Adrenal gland (tissue), 12 donors: Measurements from ENCODE around the gene TMEM140. TPM values are rescaled to one million over a fixed set of nuclear protein-coding genes. Genes with fewer than 3 reads are reported as not detected.
A peak's percentile ranks its signal among the peaks of the same experiment; 100 is the strongest.

Experiments used
- DNase-seq, 7 donors: peaks; one replicate each; pipeline ENCODE4 v3.0.0-alpha.2; 2019 to 2020
- H3K27ac ChIP-seq, 5 donors: fragments of 200-600 bp; sonication (generic) in 4 of 5; 1 replicate in 3 of 5; 2 replicates in 2 of 5; pipeline versions ENCODE4 v1.5.1 to v1.8.0; 2016 to 2020; ENCODE audit warnings: mild to moderate bottlenecking in 1 of 5
- H3K27me3 ChIP-seq: fragments of 200-600 bp; 2 replicates; pipeline ENCODE4 v1.8.0; 2021
- H3K36me3 ChIP-seq, 2 donors: fragments of 200-600 bp; replicated peaks in 1 of 2; 1 replicate in 1 of 2; 2 replicates in 1 of 2; pipeline versions ENCODE4 v1.5.1 to v1.8.0; 2018 to 2022
- H3K4me1 ChIP-seq, 2 donors: fragments of 200-600 bp; replicated peaks in 1 of 2; 1 replicate in 1 of 2; 2 replicates in 1 of 2; pipeline versions ENCODE4 v1.5.1 to v1.8.0; 2018 to 2021
- H3K4me3 ChIP-seq, 4 donors: fragments of 200-600 bp; sonication (generic) in 3 of 4; one replicate each; pipeline ENCODE4 v1.5.1; 2016 to 2018
- H3K9me3 ChIP-seq, 3 donors: fragments of 200-600 bp; sonication (generic) in 1 of 3; replicated peaks in 1 of 3; 1 replicate in 2 of 3; 2 replicates in 1 of 3; pipeline versions ENCODE4 v1.5.1 to v1.8.0; 2016 to 2021
- CTCF ChIP-seq, 6 experiments: fragments of 450-650 bp in 4 of 6; fragments of 200-600 bp in 2 of 6; sonication (generic) in 1 of 6; IDR thresholded peaks; 1 replicate in 5 of 6; 2 replicates in 1 of 6; pipeline versions ENCODE4 v1.5.1 to v1.8.0; 2016 to 2021; ENCODE audit warnings: antibody characterized with exemption in 6 of 6, mild to moderate bottlenecking in 2 of 6, moderate library complexity in 1 of 6
- POLR2A ChIP-seq, 2 donors: fragments of 450-650 bp; IDR thresholded peaks; one replicate each; pipeline ENCODE4 v1.6.1; 2017; ENCODE audit warnings: antibody characterized with exemption in 2 of 2, mild to moderate bottlenecking in 2 of 2, moderate library complexity in 1 of 2
- WGBS, 4 donors: extraction: QIAGEN DNeasy Blood & Tissue Kit in 2 of 4; methylation state at CpG; one replicate each; pipeline versions ENCODE4 v1.1.5 to v1.1.7; 2013 to 2017; 5-methylcytosine and 5-hydroxymethylcytosine counted together
- intact Hi-C, 2 donors: fragments of 100-400 bp; cut with DNase I; formaldehyde crosslinking; loops; one replicate each; pipeline versions ENCODE4 v1.14.1 to v1.15.0; 2022 to 2023
- polyA plus RNA-seq, 3 donors: library from polyadenylated mRNA; stranded (reverse); fragments of 200-250 nt in 2 of 3; fragments of 350-450 nt in 1 of 3; fragmentation: Illumina TruSeq in 1 of 3; extraction: RNeasy Lipid Tissue Mini Kit (QIAGEN cat#74804) in 1 of 3; gene quantifications; one replicate each; pipeline ENCODE4 v1.2.3, GENCODE V29; 2013 to 2014
- total RNA-seq, 9 donors: library from RNA; depleted of rRNA in 4 of 9; stranded (reverse); fragments of >200 nt in 4 of 9; fragments of 120-200 nt in 1 of 9; fragmentation: NEBNext Ultra II Directional in 1 of 9; extraction: Animal tissue kit (Norgen Biotek cat#: 25700) in 1 of 9; gene quantifications; one replicate each; pipeline versions ENCODE4 v1.1.0 to v1.2.4, GENCODE V29; 2013 to 2023
- donor health status: healthy with polysubstance abuse.
- donor health status: Bipolar disorder and iron deficiency.
- donor health status: DM: yes; HTN: yes; CAD: no.
- donor health status: DM: no; HTN: no; CAD: no.
- donor health status: DM: no; HTN: no; CAD: no.
- donor health status: DM: yes; HTN: yes; CAD: no.

TMEM140 gene
- total and polyA plus RNA-seq, 12 donors, result 9.4 to 62.9 (median 25.1) TPM

DNA sequence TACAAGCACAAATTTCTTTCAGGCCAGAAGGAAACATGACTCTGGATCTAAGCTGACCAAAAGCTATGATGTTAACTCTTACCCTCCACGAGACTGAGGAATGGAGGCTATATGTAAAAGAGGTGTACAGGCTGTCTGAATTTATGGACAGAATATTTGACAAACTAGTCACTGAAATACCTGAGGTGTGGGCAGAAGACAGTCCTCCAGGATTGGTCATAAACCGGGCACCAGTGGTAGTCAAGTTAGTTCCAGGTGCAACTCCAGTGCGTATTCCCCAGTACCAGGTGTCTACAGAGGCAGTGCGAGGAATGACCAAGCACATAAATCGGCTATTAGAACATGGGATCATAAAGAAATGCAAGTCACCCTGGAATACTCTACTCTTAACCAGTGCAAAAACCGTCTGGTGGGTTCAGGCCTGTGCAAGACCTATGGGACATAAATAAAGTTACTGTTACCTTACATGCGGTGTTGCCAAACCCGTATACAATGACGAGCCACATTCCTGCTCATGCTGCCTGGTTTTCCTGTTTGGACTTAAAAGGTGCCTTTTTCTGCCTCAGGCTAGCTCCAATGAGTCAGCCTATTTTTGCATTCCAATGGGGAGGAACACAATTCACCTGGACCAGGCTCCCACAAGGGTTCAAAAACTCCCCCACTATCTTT lies 29.3 kb downstream of the TMEM140 start:
- no peaks in the 10 kb centered on the region for H3K4me1 ChIP-seq
- H3K36me3 ChIP-seq, result no peaks in the 10 kb centered on the region
- peak in 1 of 7 donors; percentile 23 for DNase-seq
- TF ChIP-seq CTCF (IDR thresholded peaks at IDR 0.05), result no peak
- no peak for TF ChIP-seq POLR2A (IDR thresholded peaks at IDR 0.05)
- WGBS, 4 donors, result 89 to 95% (median 92%) methylated on average over 9 of the region's 9 CpGs
- no peaks in the 10 kb centered on the region for H3K27me3 ChIP-seq
- no peak overlapping the region for H3K4me3 ChIP-seq
- H3K27ac ChIP-seq, result no peak overlapping the region
- peaks cover 0 to 14% (median 0%) of the 10 kb centered on the region in 3 donors for H3K9me3 ChIP-seq
- intact Hi-C loops, result loop anchor here in 1 of 2 donors (10.0 kb wide), 1 partner anchor 482 kb away; no protein-coding TSS in a partner anchor

DNA sequence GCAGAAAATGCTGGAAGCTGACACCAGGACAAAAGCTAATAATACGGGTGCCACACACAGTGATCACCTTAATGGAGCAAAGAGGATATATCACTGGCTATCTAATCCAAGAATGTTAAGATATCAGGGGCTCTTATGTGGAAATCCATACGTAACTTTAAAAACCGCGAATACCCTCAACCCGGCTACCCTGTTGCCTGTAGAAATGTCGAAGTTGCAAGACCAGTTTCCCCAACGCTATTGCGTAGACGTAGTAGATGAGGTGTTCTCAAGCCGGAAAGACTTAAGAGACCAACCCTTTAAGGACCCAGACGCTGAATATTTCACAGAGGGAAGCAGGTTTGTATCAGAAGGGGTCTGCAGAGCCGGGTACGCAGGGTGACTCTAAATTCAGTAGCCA lies 30.5 kb downstream of the TMEM140 start:
- no peak for DNase-seq
- 85 to 89% (median 88%) methylated on average over 13 of the region's 13 CpGs for WGBS, 4 donors
- H3K27me3 ChIP-seq, result no peaks in the 10 kb centered on the region

DNA sequence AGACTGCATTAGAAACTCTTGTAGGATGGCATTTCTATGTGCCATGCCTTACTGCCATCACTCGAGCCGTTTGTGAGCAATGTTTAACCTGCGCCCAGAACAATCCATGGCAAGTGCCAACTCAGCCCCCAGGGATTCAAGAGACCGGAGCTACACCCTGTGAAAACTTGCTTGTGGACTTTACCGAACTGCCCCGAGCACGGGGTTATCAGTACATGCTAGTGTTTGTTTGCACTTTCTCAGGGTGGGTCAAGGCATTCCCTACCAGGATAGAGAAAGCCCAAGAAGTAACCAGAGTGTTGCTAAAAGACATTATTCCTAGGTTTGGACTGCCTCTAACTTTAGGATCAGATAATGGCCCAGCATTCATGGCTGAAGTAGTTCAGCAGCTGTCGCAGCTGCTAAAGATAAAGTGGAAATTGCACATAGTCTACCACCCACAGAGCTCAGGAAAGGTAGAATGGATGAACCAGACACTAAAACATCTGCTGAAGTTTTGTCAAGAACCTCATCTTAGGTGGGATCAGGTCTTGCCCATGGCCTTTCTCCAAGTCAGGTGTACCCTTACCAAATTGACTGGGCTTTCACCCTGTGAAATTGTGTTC lies 31.6 kb downstream of the TMEM140 start:
- peak in 1 of 7 donors; percentile 31 for DNase-seq
- no peaks in the 10 kb centered on the region for H3K27me3 ChIP-seq
- TF ChIP-seq CTCF (IDR thresholded peaks at IDR 0.05), result no peak
- no peak for TF ChIP-seq POLR2A (IDR thresholded peaks at IDR 0.05)
- H3K4me1 ChIP-seq, result no peaks in the 10 kb centered on the region
- H3K9me3 ChIP-seq, result peaks cover 0 to 16% (median 0%) of the 10 kb centered on the region in 3 donors
- no peak overlapping the region for H3K27ac ChIP-seq
- WGBS, 4 donors, result 93 to 97% (median 96%) methylated on average over 5 to 8 of the region's 8 CpGs
- H3K36me3 ChIP-seq, result peaks cover 0 to 14% of the 10 kb centered on the region in 2 donors
- no peak overlapping the region for H3K4me3 ChIP-seq
- intact Hi-C loops, result loop anchor here in 1 of 2 donors (10.0 kb wide), 1 partner anchor 485 kb away; no protein-coding TSS in a partner anchor

More for the DNA sequence above, 30.5 kb downstream of the TMEM140 start:
- TF ChIP-seq POLR2A (IDR thresholded peaks at IDR 0.05) (no peak), CTCF (IDR thresholded peaks at IDR 0.05) (no peak)
- intact Hi-C loops, result loop anchor here in 1 of 2 donors (10.0 kb wide), 1 partner anchor 484 kb away; no protein-coding TSS in a partner anchor
- peaks cover 0 to 16% (median 0%) of the 10 kb centered on the region in 3 donors for H3K9me3 ChIP-seq
- no peaks in the 10 kb centered on the region for H3K4me1 ChIP-seq
- H3K36me3 ChIP-seq, result peaks cover 0 to 5% of the 10 kb centered on the region in 2 donors
- H3K4me3 ChIP-seq, result no peak overlapping the region
- no peak overlapping the region for H3K27ac ChIP-seq

GRCh38 chr7:135180122-135180521 lies 32.2 kb downstream of the TMEM140 start:
- TF ChIP-seq CTCF (IDR thresholded peaks at IDR 0.05) (no peak), POLR2A (IDR thresholded peaks at IDR 0.05) (no peak)
- no peak overlapping the region for H3K27ac ChIP-seq
- intact Hi-C loops, result no loop called here
- 94 to 100% (median 97%) methylated on average over 5 of the region's 5 CpGs for WGBS, 4 donors
- H3K36me3 ChIP-seq, result peaks cover 0 to 14% of the 10 kb centered on the region in 2 donors
- DNase-seq, result peak in 1 of 7 donors; percentile 28
- H3K9me3 ChIP-seq, result peaks cover 0 to 16% (median 0%) of the 10 kb centered on the region in 3 donors
- H3K27me3 ChIP-seq, result no peaks in the 10 kb centered on the region
- no peak overlapping the region for H3K4me3 ChIP-seq
- no peaks in the 10 kb centered on the region for H3K4me1 ChIP-seq
